ENCODE data around the gene DPP9. TPM values are rescaled to one million over a fixed set of nuclear protein-coding genes. Genes with fewer than 3 reads are reported as not detected.
"Not testable (repeated sequence)": the region's sequence is repeated elsewhere in the genome, so short reads cannot be mapped to it uniquely, and the experiment has no call there.

The DPP9 gene
- total RNA-seq, 1 donor from 2014 or later, result 54.8 TPM

- no peak for DNase-seq (ENCODE audit: low spot score)
Measured at GRCh38 chr19:4742723-4743646, 19.3 kb upstream of the DPP9 start.

- DNase-seq (ENCODE audit: low spot score), result no peak
Measured at GRCh38 chr19:4740092-4740491, 16.4 kb upstream of the DPP9 start.

DNA sequence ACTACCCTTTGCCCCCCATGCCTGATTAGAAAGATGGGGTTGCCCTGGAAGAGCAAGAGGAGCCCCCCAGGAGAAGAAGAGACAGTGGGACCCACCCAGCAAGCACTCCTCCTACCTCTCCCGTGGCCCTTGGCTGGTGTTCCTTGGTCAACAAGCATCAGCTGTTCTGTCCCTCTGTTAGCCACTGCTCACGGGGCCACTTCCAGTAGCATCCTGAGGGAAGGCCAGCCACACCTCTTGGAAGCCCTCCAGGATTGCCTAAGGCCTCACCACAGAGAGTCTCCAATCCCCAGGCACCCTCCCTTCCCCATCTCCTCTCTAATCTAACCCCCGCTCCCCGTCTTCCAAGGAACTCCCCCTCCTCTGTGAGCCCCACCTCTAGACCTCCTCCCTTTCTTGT lies 15.1 kb upstream of the DPP9 start:
- no peak for DNase-seq (ENCODE audit: low spot score)

DNA sequence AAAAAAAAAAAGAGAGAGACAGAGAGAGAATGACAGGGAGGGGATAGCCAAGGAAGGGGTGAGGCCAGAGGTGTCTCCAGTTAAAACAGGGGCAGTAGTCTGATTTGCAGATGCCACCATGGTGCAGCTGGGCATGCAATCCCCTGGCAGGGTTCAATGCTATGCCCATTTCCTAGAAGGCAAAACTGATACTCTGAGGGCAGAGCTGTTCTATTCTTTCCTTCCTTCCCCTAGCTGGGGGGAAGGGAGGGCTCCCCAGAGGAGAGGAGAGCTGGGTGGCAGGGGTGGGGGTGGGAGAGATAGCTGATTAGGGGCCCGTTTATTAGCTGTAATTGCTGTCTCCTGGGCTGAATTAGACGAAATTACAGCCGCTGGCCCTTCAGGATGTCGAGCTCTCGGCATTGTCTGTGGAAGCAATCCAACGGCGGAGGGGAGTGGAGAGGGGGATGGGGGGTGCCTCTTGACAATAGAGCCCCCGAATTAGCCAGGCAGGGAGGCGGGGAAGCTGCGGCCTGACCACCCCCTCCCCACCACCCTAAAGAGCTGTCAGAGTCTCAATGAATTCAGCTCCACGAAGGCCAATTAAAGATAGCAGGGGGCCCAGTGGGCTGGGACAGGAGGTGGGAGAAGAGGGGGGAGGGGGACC lies 14.4 kb upstream of the DPP9 start:
- no peak for DNase-seq (ENCODE audit: low spot score)

DNA sequence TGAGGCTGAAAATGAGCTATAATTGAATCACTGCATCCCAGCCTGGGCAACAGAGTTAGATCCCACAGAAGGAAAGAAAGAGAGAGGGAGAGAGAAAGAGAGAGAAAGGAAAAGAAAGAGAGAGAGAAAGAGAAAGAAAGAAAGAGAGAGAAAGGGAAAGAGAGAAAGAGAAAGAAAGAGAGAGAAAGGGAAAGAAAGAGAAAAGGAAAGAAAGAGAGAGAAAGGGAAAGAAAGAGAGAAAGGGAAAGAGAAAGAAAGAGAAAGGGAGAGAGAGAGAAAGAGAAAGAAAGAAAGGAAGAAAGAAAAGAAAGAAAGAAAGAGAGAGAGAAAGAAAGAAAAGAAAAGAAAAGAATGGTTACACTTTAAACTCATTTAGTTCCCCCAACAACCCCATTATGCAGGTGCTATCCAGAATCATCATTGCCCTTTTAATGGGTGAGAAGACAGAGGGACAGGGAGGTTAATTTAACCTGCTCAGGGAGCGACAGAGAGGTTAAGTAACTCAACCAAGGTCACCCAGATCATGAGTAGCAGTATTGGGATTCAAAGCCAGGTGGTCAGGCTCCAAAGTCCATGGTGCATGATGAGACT lies 10.2 kb upstream of the DPP9 start:
- no peak for DNase-seq (ENCODE audit: low spot score)

GRCh38 chr19:4732680-4733114 lies 9.1 kb upstream of the DPP9 start:
- no peak for DNase-seq (ENCODE audit: low spot score)

DNA sequence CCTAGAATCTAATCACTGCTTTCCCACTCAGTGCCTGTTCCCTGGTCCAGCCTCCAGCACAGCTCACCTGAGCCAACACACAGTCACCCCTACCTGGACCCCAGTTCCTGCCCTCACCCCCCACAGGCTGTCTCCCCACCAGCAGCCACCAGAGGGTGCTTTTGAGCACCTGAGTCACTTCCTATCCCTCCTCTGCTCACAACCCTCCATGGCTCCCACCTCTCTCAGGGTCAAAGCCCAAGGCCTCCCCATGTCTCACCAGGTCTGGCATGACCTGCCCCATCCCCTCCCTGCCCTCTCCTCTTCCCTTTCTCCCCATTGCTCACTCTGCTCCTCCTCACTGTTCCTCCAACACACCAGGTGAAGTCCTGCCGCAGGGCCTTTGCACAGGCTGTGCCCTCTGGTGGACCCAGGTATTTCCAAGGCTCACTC lies 7.1 kb upstream of the DPP9 start:
- no peak for DNase-seq (ENCODE audit: low spot score)

DNA sequence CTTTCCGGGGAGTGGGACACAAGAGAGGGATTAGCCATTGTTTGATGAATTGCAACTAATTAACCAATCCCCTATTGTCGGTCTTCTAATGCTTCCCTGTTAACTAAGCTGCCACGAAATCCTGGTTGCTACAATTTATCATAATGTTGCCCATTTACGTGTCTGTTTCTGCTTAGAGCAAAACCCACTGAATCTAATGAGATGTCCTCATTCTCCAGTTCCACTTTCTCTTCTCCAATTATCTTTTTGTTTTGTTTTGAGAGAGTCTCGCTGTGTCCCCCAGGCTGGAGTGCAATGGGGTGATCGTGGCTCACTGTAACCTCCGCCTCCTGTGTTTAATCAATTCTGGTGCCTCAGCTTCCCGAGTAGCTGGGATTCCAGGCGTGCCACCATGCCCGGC lies 5.2 kb upstream of the DPP9 start:
- no peak for DNase-seq (ENCODE audit: low spot score)

- no peak for DNase-seq (ENCODE audit: low spot score)
Measured at GRCh38 chr19:4722671-4723594, 709 bp downstream of the DPP9 start.

DNA sequence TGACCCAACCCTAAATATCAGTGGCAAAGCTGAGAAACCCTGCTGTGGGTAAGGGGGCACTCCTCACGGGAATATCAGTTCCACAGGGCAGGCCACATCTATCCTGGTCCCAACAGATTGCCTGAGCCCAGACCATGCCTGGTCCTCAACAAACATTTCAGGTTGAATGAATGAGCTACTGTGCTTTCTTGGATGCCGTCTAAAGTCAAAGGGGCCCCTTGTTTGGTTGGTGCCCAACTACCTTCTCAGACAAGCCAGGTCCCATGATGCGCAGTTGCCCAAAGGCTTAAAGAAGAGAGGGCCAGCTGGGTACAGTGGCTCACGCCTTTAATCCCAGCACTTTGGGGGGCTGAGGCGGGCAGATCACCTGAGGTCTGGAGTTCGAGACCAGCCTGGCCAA lies 2.4 kb downstream of the DPP9 start:
- DNase-seq (ENCODE audit: low spot score), result no peak

- DNase-seq (ENCODE audit: low spot score), result no peak
Measured at GRCh38 chr19:4720037-4720700, 3.5 kb downstream of the DPP9 start.

- no peak for DNase-seq (ENCODE audit: low spot score)
Measured at GRCh38 chr19:4719499-4719866, 4.2 kb downstream of the DPP9 start.

- DNase-seq (ENCODE audit: low spot score), result no peak
Measured at GRCh38 chr19:4717966-4718701, 5.5 kb downstream of the DPP9 start.

- no peak for DNase-seq (ENCODE audit: low spot score)
Measured at GRCh38 chr19:4717191-4717965, 6.3 kb downstream of the DPP9 start.

DNA sequence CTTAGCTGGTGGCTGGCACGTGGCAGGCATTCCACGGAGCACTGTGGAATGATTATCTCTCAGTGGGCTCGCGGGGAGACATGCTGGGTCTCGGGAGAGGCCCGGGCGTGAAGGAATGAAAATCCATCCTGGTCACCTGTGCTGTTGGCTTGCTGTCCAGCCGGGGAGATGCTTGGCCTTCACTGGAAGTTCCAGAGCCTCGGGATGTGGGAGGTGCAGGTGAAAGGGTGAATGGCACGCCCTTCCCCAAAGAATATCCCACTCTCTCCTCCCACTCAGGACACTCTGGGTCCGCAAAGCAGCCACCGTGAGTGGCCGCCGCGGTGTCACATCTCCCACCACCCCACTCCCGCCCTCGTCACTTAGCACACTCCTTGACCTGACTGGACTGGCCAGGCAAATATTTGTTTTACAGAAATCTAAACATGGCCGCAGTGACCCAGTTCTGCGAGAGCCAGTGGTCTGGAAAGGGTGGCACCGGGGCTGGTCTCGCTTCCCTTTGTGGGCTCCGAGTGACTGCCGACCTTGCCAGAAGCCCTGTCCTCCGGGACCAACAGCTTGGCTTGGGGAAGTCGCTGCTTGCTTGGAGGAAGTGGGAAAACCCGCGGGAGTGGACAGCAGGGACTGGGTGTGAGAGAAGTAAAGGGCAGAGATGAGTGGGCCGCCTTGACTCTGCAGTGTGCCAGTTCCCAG lies 8.0 kb downstream of the DPP9 start:
- DNase-seq (ENCODE audit: low spot score), result no peak

GRCh38 chr19:4715178-4715528 lies 8.5 kb downstream of the DPP9 start:
- DNase-seq (ENCODE audit: low spot score), result not testable (repeated sequence)

GRCh38 chr19:4714016-4714415 lies 9.6 kb downstream of the DPP9 start:
- DNase-seq (ENCODE audit: low spot score), result no peak

GRCh38 chr19:4713384-4713951 lies 10.2 kb downstream of the DPP9 start:
- no peak for DNase-seq (ENCODE audit: low spot score)

Data from mesenteric fat pad (tissue), 1 donor.